ENCODE measurements around the gene PIP5K1C.
A peak's percentile ranks its signal among the peaks of the same experiment; 100 is the strongest.

PIP5K1C gene

GRCh38 chr19:3721887-3722442 is 21.7 kb upstream of the PIP5K1C start:
- DNase-seq (ENCODE audit: low read depth in 2 of 3, low spot score in 1 of 3): no peak

DNA sequence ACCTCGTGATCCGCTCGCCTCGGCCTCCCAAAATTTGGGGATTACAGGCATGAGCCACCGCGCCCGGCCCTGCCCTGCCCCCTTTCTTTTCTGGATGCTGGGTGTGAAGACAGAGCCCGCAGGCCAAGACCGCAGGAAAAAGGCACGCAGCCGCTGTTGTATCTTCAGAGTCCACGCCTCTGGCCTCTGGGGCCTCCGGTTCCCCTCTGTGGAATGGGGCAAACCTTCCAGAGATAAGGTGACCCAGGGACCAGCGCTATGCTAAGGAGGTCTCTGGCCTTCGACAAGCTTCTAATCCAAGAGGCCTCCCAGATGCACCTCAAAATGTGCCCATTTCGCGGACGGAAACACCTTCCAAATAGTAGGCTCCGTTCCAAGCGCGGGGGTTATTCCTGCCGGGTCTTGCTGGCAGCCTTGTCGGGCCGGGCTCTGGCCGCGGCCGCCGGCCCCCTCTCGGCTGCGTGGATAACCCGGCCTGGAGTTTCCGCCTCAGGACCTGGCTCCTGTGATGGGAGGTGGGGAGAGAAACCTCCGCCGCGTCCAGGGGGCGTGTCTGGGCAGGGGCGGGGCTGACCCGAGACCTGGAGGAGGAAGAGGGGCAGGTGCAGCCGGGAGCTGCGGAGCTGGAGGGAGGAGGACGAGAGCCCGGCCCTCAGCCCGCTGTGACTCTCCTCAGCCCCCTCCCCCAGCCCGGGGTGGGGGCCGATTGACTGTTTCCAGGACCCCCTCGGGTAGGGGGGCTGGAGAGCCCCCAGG is 21.0 kb upstream of the PIP5K1C start:
- DNase-seq (ENCODE audit: low read depth in 2 of 3, low spot score in 1 of 3): peak; percentile 82 to 93 (median 85)

- DNase-seq (ENCODE audit: low read depth in 2 of 3, low spot score in 1 of 3): no peak
Measured at GRCh38 chr19:3720349-3720917, 20.2 kb upstream of the PIP5K1C start.

GRCh38 chr19:3719868-3720267 is 19.6 kb upstream of the PIP5K1C start:
- no peak for DNase-seq (ENCODE audit: low read depth in 2 of 3, low spot score in 1 of 3)

- no peak for DNase-seq (ENCODE audit: low read depth in 2 of 3, low spot score in 1 of 3)
Measured at GRCh38 chr19:3716147-3716668, 15.9 kb upstream of the PIP5K1C start.

DNA sequence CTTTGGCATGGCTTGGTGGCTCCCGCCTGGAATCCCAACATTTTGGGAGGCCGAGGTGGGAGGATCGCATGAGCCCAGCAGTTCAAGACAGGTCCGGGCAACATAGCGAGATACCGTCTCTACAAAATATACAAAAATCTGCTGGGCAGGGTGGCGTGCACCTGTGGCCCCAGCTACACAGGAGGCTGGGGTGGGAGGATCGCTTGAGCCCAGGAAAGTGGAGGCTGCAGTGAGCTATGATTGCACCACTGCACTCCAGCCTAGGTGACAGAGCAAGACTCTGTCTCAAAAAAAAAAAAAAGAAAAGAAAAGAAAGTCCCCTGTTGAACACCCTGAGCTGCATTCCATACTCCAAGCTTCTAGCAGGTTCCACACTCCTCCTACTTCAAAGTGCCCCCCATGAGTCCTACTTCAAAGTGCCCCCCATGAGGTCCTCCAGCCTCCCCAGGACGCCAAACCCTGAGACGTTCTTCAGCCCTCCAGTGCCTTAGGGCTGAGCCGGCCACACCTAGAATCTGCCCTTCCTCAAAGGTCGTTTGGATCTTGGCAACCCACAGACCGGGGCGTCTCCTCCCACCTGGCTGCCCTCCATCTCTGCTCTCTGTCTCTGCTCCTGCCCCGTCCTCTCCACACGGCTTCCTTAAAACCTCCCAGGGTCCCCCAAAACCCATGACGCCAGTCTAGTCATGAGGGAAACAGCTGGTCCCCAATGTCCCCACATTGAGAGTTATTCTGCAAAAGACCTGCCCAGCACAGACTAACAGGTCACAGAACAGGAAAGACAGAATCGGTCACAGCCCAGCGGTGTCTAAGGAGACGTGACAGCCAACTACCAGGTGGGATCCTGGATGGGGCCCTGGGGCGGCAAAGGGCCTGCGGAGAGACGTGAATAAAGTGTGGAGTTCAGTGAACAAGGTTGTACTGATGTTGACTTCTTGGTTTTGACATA is 12.7 kb upstream of the PIP5K1C start:
- no peak for DNase-seq (ENCODE audit: low read depth in 2 of 3, low spot score in 1 of 3)

DNA sequence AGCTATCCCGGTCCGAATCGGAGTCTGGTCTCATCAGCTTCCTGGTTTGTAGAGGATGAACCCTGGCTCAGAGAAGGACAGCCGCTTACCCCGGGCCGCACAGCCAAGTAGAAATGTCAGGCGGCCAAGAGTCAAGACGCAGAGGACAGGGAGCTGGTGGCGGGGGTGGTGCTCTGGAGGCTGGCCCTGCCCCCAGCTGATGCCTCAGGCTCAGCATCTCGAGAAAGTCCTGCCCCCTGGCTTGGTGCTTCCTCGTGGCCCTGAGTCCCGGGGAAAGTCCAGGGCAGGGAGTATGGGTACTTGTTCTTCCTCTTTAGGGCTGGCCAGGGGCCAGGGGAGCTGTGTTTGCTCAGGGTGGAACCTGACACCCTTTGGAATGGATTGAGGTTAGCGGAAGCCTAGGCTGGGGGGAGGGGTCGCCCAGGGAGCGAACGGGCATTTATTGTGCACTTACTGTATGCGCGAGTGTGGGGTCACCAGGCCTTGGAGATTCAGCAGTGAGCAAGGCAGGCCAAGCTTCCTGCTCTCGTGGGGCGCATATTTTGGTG is 10.1 kb upstream of the PIP5K1C start:
- DNase-seq (ENCODE audit: low read depth in 2 of 3, low spot score in 1 of 3): no peak

DNA sequence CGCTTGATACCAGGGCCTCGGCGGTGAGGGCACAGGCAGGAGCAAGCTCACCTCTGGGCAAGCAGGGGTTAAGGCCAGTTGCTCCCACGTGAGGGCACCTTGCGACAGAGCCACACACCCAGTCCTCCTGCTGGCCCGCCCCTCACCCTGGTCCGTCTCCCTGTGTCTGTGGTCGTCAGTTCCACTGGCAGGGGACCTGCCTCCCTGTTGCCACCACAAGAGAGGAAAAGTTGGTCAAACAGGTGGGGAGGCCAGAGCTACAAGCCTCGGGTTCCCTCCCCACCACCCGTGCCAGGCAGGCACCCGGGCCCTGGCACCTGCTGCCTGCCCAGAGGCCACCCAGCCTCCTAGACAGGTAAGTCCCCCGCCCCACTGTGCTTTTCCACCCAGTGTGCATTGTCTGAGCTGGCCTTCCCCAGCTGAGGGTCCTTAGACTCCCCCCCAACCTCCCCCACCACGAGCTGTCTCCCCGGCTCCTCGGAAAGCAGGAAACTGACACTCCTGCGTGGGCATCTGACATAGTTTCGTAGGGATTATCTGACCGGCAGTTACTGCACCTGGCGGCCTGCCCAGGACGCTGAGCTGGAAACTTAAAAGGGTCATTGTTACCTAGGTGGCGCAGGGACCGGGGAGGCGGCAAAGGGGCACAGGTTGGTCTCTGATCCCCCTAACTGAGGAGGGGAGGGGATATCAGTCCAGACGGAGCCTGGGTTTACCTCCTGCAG is 8.1 kb upstream of the PIP5K1C start, which contains the start of gene TJP3:
TSS of gene TJP3 (plus strand) at position 178 of the 725 bp plus-strand sequence. CDS start 20,049 bp downstream, outside the sequence.
- DNase-seq (ENCODE audit: low read depth in 2 of 3, low spot score in 1 of 3): no peak

DNA sequence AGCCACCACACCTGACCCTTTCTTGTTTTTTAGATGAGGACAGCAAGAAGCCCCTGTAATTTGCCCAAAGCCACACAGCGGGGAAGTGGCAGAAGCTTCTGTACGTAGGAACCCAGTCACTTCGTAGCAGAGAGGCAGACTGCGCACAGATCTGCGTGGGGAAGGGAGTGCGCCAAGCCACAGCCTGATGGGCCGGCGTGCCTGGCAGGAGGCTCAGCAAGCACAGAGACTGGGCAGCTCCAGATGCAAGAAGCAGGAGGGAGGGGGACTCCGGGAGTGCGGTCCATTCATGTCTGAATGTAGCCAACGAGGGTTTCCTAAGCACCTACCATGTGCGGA is 7.6 kb upstream of the PIP5K1C start:
- no peak for DNase-seq (ENCODE audit: low read depth in 2 of 3, low spot score in 1 of 3)

GRCh38 chr19:3701200-3701599 is 932 bp upstream of the PIP5K1C start:
- DNase-seq (ENCODE audit: low read depth in 2 of 3, low spot score in 1 of 3): no peak

DNA sequence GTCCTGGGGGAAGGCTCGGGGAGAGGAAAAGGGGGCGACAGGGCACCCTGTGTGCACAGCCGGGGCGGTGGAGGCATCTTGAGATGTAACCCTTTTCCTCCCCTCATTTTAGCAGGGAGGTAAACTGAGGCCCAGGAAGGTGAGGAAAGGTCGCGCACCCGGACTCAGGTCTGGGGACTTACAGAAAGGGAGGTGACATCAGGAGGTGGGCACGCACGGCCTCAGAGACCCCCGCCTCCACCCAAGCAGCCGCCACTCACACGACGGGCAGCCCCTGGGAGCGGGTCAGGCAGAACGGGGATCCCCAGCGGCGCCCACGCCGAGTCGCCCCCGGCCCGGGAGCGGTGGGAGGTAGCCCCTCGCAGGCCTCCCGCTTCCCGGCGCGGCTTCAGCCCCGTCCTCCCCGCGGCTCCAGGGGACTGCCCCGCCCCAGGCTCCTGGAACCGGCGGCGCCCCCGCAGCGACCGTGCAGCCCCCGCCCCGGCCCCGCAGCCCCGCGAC is 477 bp downstream of the PIP5K1C start:
- DNase-seq (ENCODE audit: low read depth in 2 of 3, low spot score in 1 of 3): no peak

GRCh38 chr19:3698974-3699740 is 1.1 kb downstream of the PIP5K1C start:
- DNase-seq (ENCODE audit: low read depth in 2 of 3, low spot score in 1 of 3): peak in 1 of 3 donors; percentile 23

- no peak for DNase-seq (ENCODE audit: low read depth in 2 of 3, low spot score in 1 of 3)
Measured at GRCh38 chr19:3698386-3698950, 1.8 kb downstream of the PIP5K1C start.

- no peak for DNase-seq (ENCODE audit: low read depth in 2 of 3, low spot score in 1 of 3)
Measured at GRCh38 chr19:3697671-3698385, 2.4 kb downstream of the PIP5K1C start.

GRCh38 chr19:3697094-3697493 is 3.2 kb downstream of the PIP5K1C start:
- no peak for DNase-seq (ENCODE audit: low read depth in 2 of 3, low spot score in 1 of 3)

DNA sequence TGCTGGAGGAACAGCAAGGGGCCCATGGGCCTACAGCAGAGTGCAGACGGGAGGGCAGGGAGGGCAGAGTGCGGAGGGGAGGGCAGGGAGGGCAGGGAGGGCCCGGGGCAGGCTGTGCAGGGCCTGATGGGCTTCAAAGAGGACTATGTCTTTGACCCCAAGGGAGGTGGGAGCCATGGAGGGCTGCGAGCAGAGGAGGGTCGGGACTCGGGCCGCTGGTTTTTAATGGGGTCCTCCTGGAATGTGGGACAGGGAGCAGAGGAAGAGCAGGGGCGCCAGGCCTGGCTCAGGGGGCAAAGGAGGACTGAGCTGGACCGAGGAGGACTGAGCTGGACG is 3.6 kb downstream of the PIP5K1C start:
- no peak for DNase-seq (ENCODE audit: low read depth in 2 of 3, low spot score in 1 of 3)

- DNase-seq (ENCODE audit: low read depth in 2 of 3, low spot score in 1 of 3): no peak
Measured at GRCh38 chr19:3695986-3696659, 4.1 kb downstream of the PIP5K1C start.
